ENCODE results near the gene UGT1A4.

Gene UGT1A4

GRCh38 chr2:233814056-233814835 is 95.7 kb downstream of the UGT1A4 start:
- DNase-seq: no peak

- DNase-seq: no peak
These were observed 97.3 kb downstream of the UGT1A4 start for GRCh38 chr2:233815861-233816260.

GRCh38 chr2:233816334-233816733 is 97.8 kb downstream of the UGT1A4 start:
- no peak for DNase-seq

GRCh38 chr2:233816771-233817170 is 98.2 kb downstream of the UGT1A4 start:
- no peak for DNase-seq

DNA sequence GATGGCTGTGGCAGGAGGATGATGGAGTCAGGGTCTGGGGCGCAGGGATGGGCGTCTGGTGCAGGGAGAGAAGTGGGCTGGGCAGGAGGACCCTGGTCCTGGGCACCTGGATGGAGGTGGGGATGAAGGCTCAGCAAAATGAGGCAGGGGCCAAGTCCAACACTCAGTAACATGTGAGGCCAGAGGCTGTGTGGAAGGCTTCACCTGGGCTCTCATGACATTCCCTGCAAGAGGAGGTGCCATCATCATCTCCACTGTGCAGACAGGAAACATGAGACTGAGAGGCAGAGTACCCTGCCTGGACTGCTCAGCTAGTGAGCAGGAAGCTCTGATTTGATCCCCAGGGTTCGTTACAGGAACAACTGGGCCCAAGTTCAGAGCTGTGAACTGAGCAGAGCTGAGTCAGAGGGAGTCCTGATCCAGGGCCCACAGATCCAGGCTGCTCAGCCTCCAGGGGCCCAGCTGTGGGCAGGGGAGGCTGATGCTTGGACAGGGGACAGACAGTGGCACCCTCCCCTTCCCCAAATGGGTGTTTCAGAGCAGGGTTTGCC is 98.9 kb downstream of the UGT1A4 start:
- DNase-seq: no peak

DNA sequence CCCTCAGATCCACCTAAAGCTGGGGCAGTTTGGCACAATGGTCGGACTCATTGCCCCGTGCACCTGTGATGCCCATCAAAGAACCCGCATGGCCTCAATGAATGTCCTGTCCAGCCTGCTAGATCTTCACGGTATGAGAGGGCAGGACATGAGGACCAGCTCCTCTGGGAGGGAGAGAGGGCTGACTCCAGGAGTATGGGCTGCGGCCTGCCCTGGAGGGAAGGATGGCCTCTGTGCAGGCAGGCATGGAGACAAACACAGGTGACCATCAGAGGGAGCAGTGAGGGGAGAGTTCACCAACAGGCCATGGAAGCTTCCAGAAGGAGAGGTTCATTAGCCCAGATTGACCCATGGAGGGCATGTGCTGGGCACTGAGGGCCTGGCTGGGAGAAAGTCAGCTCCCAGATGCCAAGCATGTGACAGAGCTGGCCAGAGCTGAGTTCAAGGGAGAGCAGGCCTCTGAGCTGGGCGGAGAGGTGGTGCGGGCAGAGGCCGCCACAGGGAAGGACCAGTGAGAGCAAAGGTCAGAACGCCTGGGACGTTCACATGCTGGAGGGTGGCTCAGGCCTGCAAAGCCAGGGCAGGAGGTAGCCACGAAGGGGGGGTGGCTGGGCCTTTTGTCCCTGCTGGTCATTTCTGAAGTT is 99.6 kb downstream of the UGT1A4 start:
- DNase-seq: no peak

GRCh38 chr2:233818639-233819621 is 100.4 kb downstream of the UGT1A4 start:
- no peak for DNase-seq

GRCh38 chr2:233819884-233820773 is 101.6 kb downstream of the UGT1A4 start:
- DNase-seq: no peak

DNA sequence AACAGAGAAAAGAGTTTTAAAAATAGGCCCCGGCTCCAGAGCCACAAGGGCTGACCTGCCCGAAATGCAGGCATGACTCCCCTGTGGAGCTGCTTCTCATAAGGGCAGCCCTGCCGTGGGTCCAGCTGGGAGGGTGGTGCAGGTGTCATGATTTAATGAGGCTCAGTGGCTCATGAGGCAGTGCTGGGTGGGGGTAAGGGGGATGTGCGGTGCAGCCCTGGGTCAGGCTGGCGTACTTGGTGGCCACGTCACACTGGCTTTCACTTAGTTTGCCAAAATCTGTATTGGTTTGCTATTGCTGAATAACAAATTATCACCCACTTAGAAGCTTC is 102.2 kb downstream of the UGT1A4 start:
- no peak for DNase-seq

DNA sequence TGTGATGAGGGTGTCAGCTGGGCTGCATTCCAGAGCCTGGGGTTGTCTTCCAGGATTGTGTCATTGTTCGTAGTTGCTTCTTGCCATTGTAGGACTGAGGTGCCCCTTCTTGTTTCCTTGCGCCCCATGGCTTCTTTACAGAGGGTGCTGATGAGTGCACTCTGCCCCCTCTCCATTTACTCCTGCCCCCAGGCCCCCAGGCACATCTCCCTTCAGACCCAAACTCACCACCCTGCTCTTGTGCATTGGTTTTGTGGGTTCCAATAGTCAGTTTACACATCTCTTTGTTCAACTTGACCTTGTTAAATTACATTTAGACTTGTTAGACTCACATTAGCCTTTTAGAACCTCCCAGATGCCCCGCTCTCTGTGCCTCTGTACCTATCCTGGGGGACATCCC is 102.7 kb downstream of the UGT1A4 start:
- no peak for DNase-seq

- DNase-seq: no peak
These were observed 103.2 kb downstream of the UGT1A4 start for GRCh38 chr2:233821709-233822100.

DNA sequence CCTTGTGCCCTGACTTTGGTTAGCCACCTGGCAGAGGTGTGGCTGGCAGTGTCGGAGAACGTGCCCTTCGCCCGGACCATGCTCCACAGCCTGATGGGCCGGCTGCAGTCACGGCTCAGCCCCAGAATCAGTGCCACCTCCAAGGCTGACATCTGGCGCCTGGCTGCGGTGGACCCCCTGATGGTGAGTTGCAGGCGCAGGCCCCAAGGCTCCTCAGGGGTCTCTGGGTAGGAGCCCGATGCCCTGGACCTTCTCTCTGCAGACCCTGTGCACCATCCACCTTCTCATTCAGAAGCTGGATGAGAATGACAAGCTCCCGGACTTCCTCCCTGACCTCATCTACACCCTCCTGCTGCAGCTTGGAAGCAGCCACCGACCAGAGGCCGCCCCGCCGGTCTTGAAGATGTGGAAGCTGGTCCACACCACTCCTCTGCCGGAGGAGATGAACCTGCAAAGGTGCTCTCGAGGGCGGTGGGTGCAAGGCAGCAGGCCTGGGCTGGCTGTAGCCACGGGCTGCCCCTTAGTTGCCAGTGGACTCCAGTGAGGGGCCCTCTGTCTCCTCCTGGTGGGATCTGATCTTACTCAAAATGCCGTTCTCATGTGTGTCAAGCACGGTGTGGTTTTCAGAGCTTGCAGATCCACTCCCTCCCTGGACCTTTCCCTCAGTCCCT is 103.7 kb downstream of the UGT1A4 start:
- DNase-seq: no peak

Data from NCI-H1092 (cell line).